Psoas muscle (tissue), 8 donors: ENCODE data around the gene HOXC13. TPM values are rescaled to one million over a fixed set of nuclear protein-coding genes. Genes with fewer than 3 reads are reported as not detected.

Experiments used
- ATAC-seq, 4 donors: fragments of 200-7000 bp; cut with Tn5 transposase; one replicate each; pipeline ENCODE4 v1.9.1; 2020; ENCODE audit warnings: moderate library complexity in 3 of 4, mild to moderate bottlenecking in 2 of 4
- DNase-seq, 2 donors: peaks; one replicate each; pipeline ENCODE4 v3.0.0-alpha.2; 2020
- H3K27ac ChIP-seq: fragments of 200-600 bp; one replicate; pipeline ENCODE4 v1.8.0; 2022
- H3K27me3 ChIP-seq, 3 donors: fragments of 200-600 bp in 1 of 3; one replicate each; pipeline versions ENCODE4 v1.6.1 to v1.8.0; 2013 to 2022; ENCODE audit warnings: low read length in 2 of 3, mild to moderate bottlenecking in 2 of 3, moderate library complexity in 1 of 3; ENCODE audit not compliant: insufficient read depth in 3 of 3
- H3K36me3 ChIP-seq, 2 donors: fragments of 200-600 bp in 1 of 2; one replicate each; pipeline versions ENCODE4 v1.6.1 to v1.8.0; 2013 to 2022; ENCODE audit warnings: low read depth in 1 of 2, mild to moderate bottlenecking in 1 of 2, moderate library complexity in 1 of 2; ENCODE audit not compliant: insufficient read depth in 1 of 2
- H3K4me1 ChIP-seq: fragments of 200-600 bp; one replicate; pipeline ENCODE4 v1.8.0; 2022
- H3K4me3 ChIP-seq: fragments of 200-600 bp; one replicate; pipeline ENCODE4 v1.8.0; 2022; ENCODE audit warnings: mild to moderate bottlenecking
- H3K9me3 ChIP-seq: fragments of 200-600 bp; one replicate; pipeline ENCODE4 v1.8.0; 2022
- CTCF ChIP-seq: fragments of 200-600 bp; IDR thresholded peaks from one replicate; pipeline ENCODE4 v1.8.0; 2022; ENCODE audit warnings: antibody characterized with exemption
- WGBS, 3 donors: extraction: QIAGEN DNeasy Blood & Tissue Kit; methylation state at CpG; one replicate each; pipeline versions ENCODE4 v1.1.6 to v1.1.7; 2013; 5-methylcytosine and 5-hydroxymethylcytosine counted together
- intact Hi-C, 2 donors: fragments of 100-400 bp; cut with DNase I; formaldehyde crosslinking; loops; one replicate each; pipeline versions ENCODE4 v1.11.0 to v1.14.2; 2022
- polyA plus RNA-seq, 3 donors: library from polyadenylated mRNA; stranded (reverse); fragments of 200-250 nt; gene quantifications; one replicate each; pipeline ENCODE4 v1.2.3, GENCODE V29; 2013
- total RNA-seq, 4 donors: library from RNA; stranded (reverse); fragmentation: NEBNext Ultra II Directional in 2 of 4; extraction: Animal tissue kit (Norgen Biotek cat#: 25700) in 2 of 4; gene quantifications; one replicate each; pipeline versions ENCODE4 v1.2.1 to v1.2.4, GENCODE V29; 2021 to 2023
- donor health status: healthy with polysubstance abuse.
- donor health status: DM: no; HTN: no; CAD: no; lungs with moderate emphysema.
- donor health status: Bipolar disorder and iron deficiency.
- donor health status: healthy.
- donor health status: DM: yes; HTN: yes; CAD: no.
- donor health status: DM: no; HTN: no; CAD: no.
- donor health status: DM: no; HTN: no; CAD: no.
- donor health status: DM: yes; HTN: yes; CAD: no.

Gene HOXC13
- total and polyA plus RNA-seq, 7 donors = 0.23 TPM; not detected in 6

DNA sequence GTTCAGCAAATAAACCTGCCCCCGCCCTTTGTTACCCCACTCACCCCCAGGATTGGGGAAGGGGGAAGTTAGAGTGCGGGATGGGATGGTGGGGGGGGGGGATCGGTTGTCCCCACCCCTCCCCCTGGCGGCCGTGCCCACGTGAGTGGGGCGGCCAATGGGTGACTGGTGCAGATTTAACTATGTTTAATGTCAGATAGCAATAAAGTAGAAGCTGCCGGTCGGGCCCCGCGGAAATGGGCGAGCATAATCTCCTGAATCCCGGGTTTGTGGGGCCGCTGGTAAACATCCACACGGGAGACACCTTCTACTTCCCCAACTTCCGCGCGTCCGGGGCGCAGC, 16.0 kb downstream of the HOXC13 start, which contains the start of gene HOXC12:
TSS of gene HOXC12 (plus strand) at position 210 of the 342 bp plus-strand sequence. CDS start at position 237, 27 bp downstream.
- peak within 1 kb of the TSS; percentile 38 for H3K4me3 ChIP-seq
- peak in 1 of 4 donors; percentile 29 for ATAC-seq
- TF ChIP-seq CTCF = no peak
- DNase-seq = peak in 1 of 2 donors; percentile 37
- no peaks in the 10 kb centered on the region for H3K4me1 ChIP-seq
- H3K9me3 ChIP-seq = no peaks in the 10 kb centered on the region
- H3K27me3 ChIP-seq = peaks cover 0 to 100% (median 69%) of the 10 kb centered on the region in 3 donors
- WGBS, 3 donors = 5 to 6% (median 5%) methylated on average over 19 to 20 of the region's 20 CpGs
- intact Hi-C loops = loop anchor here in 1 of 2 donors (10.0 kb wide), 1 partner anchor 170 kb away; no protein-coding TSS in a partner anchor
- H3K27ac ChIP-seq = no peak within 1 kb of the TSS
- H3K36me3 ChIP-seq = no peaks in the 10 kb centered on the region

GRCh38 chr12:53955036-53955775, 16.6 kb downstream of the HOXC13 start:
- Histone ChIP-seq H3K27ac (no peak overlapping the region), H3K36me3 (no peaks in the 10 kb centered on the region), H3K4me1 (no peaks in the 10 kb centered on the region), H3K9me3 (no peaks in the 10 kb centered on the region), H3K27me3 (peaks cover 0 to 100% (median 65%) of the 10 kb centered on the region in 3 donors), H3K4me3 (peak overlapping the region; percentile 38)
- TF ChIP-seq CTCF = no peak
- intact Hi-C loops = loop anchor here in 1 of 2 donors (10.0 kb wide), 1 partner anchor 170 kb away; no protein-coding TSS in a partner anchor
- ATAC-seq (peak in 2 of 4 donors; percentile 22 to 23), DNase-seq (peak in 1 of 2 donors; percentile 41)
- 10 to 14% (median 12%) methylated on average over 49 to 86 of the region's 86 CpGs for WGBS, 3 donors

- Histone ChIP-seq H3K4me1 (no peaks in the 10 kb centered on the region), H3K4me3 (no peak overlapping the region), H3K27ac (no peak overlapping the region), H3K9me3 (no peaks in the 10 kb centered on the region), H3K36me3 (no peaks in the 10 kb centered on the region), H3K27me3 (peaks cover 0 to 100% (median 59%) of the 10 kb centered on the region in 3 donors)
- intact Hi-C loops = loop anchor here in 1 of 2 donors (10.0 kb wide), 1 partner anchor 171 kb away; no protein-coding TSS in a partner anchor
- ATAC-seq (no peak), DNase-seq (no peak)
- no peak for TF ChIP-seq CTCF
- WGBS, 3 donors = 60 to 69% (median 65%) methylated on average over 10 of the region's 10 CpGs
Measured at GRCh38 chr12:53955776-53956250, 17.2 kb downstream of the HOXC13 start.

- 52 to 57% (median 56%) methylated on average over 25 of the region's 25 CpGs for WGBS, 3 donors
- DNase-seq (peak in 1 of 2 donors; percentile 48), ATAC-seq (no peak)
- H3K36me3 ChIP-seq = no peaks in the 10 kb centered on the region
- H3K27me3 ChIP-seq = peaks cover 0 to 100% (median 57%) of the 10 kb centered on the region in 3 donors
- no peaks in the 10 kb centered on the region for H3K9me3 ChIP-seq
- H3K4me1 ChIP-seq = no peaks in the 10 kb centered on the region
- H3K4me3 ChIP-seq = no peak overlapping the region
- intact Hi-C loops = loop anchor here in 1 of 2 donors (10.0 kb wide), 1 partner anchor 172 kb away; no protein-coding TSS in a partner anchor
- H3K27ac ChIP-seq = no peak overlapping the region
- TF ChIP-seq CTCF = no peak
Measured at GRCh38 chr12:53956251-53956887, 17.7 kb downstream of the HOXC13 start.
